ENCODE results near the gene MYO5A.

- no peak for TF ChIP-seq RFX5 (IDR thresholded peaks at IDR 0.05; ENCODE audit: low read length)
- no peak for TF ChIP-seq CTCF (IDR thresholded peaks at IDR 0.05)
- no peak for TF ChIP-seq PBX3 (IDR thresholded peaks at IDR 0.05)
- no peak for TF ChIP-seq USF1 (IDR thresholded peaks at IDR 0.05; ENCODE audit: borderline replicate concordance, low read depth)
- no peak for TF ChIP-seq YY1 (IDR thresholded peaks at IDR 0.05; ENCODE audit: low read depth)
- no peak for TF ChIP-seq NRF1 (IDR thresholded peaks at IDR 0.05; ENCODE audit: low read depth, low read length)
- TF ChIP-seq SMC3 (IDR thresholded peaks at IDR 0.05; ENCODE audit: low read depth, low read length), result no peak
- TF ChIP-seq POLR2AphosphoS5 (IDR thresholded peaks at IDR 0.05; ENCODE audit: low read depth, low read length), result no peak
- TF ChIP-seq SIN3A (IDR thresholded peaks at IDR 0.05; ENCODE audit: borderline replicate concordance, low read depth, low read length), result no peak
- no peak for TF ChIP-seq FOXM1 (IDR thresholded peaks at IDR 0.05; ENCODE audit: low read depth)
- TF ChIP-seq CHD2 (IDR thresholded peaks at IDR 0.05; ENCODE audit: low read length, partially characterized antibody), result no peak
- no peak for TF ChIP-seq EZH2phosphoT487 (IDR thresholded peaks at IDR 0.05; ENCODE audit: borderline replicate concordance, low read depth)
Measured at GRCh38 chr15:52394118-52394517, 134.6 kb downstream of the MYO5A start.

All from SK-N-SH (cell line).